ENCODE data around the gene DNER. TPM values are rescaled to one million over a fixed set of nuclear protein-coding genes. Genes with fewer than 3 reads are reported as not detected.

DNER gene
- total RNA-seq, 1 experiment from 2014 or later, result 2.9 TPM

GRCh38 chr2:229620289-229620688 lies 94.1 kb downstream of the DNER start:
- H3K4me1 ChIP-seq (ENCODE audit: control insufficient read depth in 1 of 2, insufficient read depth in 2 of 2, low read length in 2 of 2), result no peaks in the 10 kb centered on the region
- H3K36me3 ChIP-seq (ENCODE audit: control insufficient read depth in 1 of 2, insufficient read depth in 2 of 2, low read length in 2 of 2), result no peaks in the 10 kb centered on the region
- no peaks in the 10 kb centered on the region for H3K79me2 ChIP-seq (ENCODE audit: insufficient read depth, low read length)
- ATAC-seq (no peak), DNase-seq (ENCODE audit: low read depth, low spot score) (no peak)
- H2AFZ ChIP-seq (ENCODE audit: low read depth, low read length, poor library complexity, severe bottlenecking), result no peak overlapping the region
- intact Hi-C loops (cut with micrococcal nuclease), result no loop called here
- RAD21 ChIA-PET (ENCODE audit: low non-redundant PET in 1 of 2, low total read pairs in 2 of 2, uncharacterized antibody in 2 of 2, unreplicated experiment in 2 of 2), result no interaction called here
- no peak overlapping the region for H3K27ac ChIP-seq (ENCODE audit: low read depth, low read length)
- no peaks in the 10 kb centered on the region for H3K9me3 ChIP-seq (ENCODE audit: control insufficient read depth in 1 of 2, insufficient read depth in 1 of 2, low read depth in 1 of 2, low read length in 2 of 2)
- H3K27me3 ChIP-seq (ENCODE audit: insufficient read depth, low read length), result no peaks in the 10 kb centered on the region
- POLR2A ChIA-PET, result no interaction called here
- CTCF ChIA-PET, result no interaction called here
- no peaks in the 10 kb centered on the region for H3K9me2 ChIP-seq (ENCODE audit: insufficient read depth)
- no peaks in the 10 kb centered on the region for H4K20me1 ChIP-seq (ENCODE audit: insufficient read depth)
- H3K9ac ChIP-seq (ENCODE audit: low read length), result no peak overlapping the region
- no TSS peak for BruUV-seq (replicated peaks)
- H3K4me3 ChIP-seq (replicated peaks in 1 of 2; ENCODE audit: low read depth in 1 of 2, low read length in 2 of 2), result no peak overlapping the region
- H3K4me2 ChIP-seq (ENCODE audit: low read length), result no peak overlapping the region
- TF ChIP-seq POLR2AphosphoS5 (IDR thresholded peaks at IDR 0.05; ENCODE audit: low read depth, low read length) (no peak), FOSL1 (IDR thresholded peaks at IDR 0.05; ENCODE audit: low read depth) (no peak), ZNF274 (IDR thresholded peaks at IDR 0.05; ENCODE audit: low read depth, low read length) (no peak), RAD21 (IDR thresholded peaks at IDR 0.05; ENCODE audit: low read depth) (no peak)
- TF ChIP-seq, protein P1, sequence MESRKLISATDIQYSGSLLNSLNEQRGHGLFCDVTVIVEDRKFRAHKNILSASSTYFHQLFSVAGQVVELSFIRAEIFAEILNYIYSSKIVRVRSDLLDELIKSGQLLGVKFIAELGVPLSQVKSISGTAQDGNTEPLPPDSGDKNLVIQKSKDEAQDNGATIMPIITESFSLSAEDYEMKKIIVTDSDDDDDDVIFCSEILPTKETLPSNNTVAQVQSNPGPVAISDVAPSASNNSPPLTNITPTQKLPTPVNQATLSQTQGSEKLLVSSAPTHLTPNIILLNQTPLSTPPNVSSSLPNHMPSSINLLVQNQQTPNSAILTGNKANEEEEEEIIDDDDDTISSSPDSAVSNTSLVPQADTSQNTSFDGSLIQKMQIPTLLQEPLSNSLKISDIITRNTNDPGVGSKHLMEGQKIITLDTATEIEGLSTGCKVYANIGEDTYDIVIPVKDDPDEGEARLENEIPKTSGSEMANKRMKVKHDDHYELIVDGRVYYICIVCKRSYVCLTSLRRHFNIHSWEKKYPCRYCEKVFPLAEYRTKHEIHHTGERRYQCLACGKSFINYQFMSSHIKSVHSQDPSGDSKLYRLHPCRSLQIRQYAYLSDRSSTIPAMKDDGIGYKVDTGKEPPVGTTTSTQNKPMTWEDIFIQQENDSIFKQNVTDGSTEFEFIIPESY (IDR thresholded peaks at IDR 0.05; ENCODE audit: extremely low read depth, insufficient replicate concordance, low read length), result no peak

DNA sequence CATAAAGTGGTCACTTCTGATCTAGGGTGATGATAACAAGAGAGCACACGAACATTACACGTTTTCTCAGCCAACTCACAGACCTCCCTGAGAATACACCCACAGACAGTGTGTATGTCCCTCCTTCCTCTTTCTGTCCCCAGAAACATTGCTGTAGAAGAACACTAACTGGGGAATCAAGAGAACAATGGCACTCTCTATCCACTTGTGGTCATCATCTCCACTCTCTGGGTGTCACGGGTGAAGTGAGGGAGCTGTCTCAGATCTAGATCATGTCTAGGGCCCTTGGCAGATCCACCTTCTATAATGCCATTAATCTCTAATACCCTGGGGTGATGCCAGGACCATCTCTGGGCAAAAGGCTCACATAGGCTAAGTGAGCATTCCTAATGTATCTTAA lies 97.9 kb downstream of the DNER start:
- no peaks in the 10 kb centered on the region for H3K79me2 ChIP-seq (ENCODE audit: insufficient read depth, low read length)
- H3K27ac ChIP-seq (ENCODE audit: low read depth, low read length), result no peak overlapping the region
- H3K9ac ChIP-seq (ENCODE audit: low read length), result no peak overlapping the region
- H3K9me2 ChIP-seq (ENCODE audit: insufficient read depth), result no peaks in the 10 kb centered on the region
- H2AFZ ChIP-seq (ENCODE audit: low read depth, low read length, poor library complexity, severe bottlenecking), result no peak overlapping the region
- CTCF ChIA-PET, result no interaction called here
- POLR2A ChIA-PET, result no interaction called here
- no TSS peak for BruUV-seq (replicated peaks)
- intact Hi-C loops (cut with micrococcal nuclease), result no loop called here
- H3K9me3 ChIP-seq (ENCODE audit: control insufficient read depth in 1 of 2, insufficient read depth in 1 of 2, low read depth in 1 of 2, low read length in 2 of 2), result no peaks in the 10 kb centered on the region
- ATAC-seq, result no peak
- no peak overlapping the region for H3K4me3 ChIP-seq (replicated peaks in 1 of 2; ENCODE audit: low read depth in 1 of 2, low read length in 2 of 2)
- no peak overlapping the region for H3K4me2 ChIP-seq (ENCODE audit: low read length)
- no peaks in the 10 kb centered on the region for H3K4me1 ChIP-seq (ENCODE audit: control insufficient read depth in 1 of 2, insufficient read depth in 2 of 2, low read length in 2 of 2)
- no peak for DNase-seq (ENCODE audit: low read depth, low spot score)
- RAD21 ChIA-PET (ENCODE audit: low non-redundant PET in 1 of 2, low total read pairs in 2 of 2, uncharacterized antibody in 2 of 2, unreplicated experiment in 2 of 2), result no interaction called here
- no peaks in the 10 kb centered on the region for H4K20me1 ChIP-seq (ENCODE audit: insufficient read depth)
- no peaks in the 10 kb centered on the region for H3K36me3 ChIP-seq (ENCODE audit: control insufficient read depth in 1 of 2, insufficient read depth in 2 of 2, low read length in 2 of 2)
- no peaks in the 10 kb centered on the region for H3K27me3 ChIP-seq (ENCODE audit: insufficient read depth, low read length)
- no peak for TF ChIP-seq ZFX (IDR thresholded peaks at IDR 0.05)
- TF ChIP-seq YY1 (IDR thresholded peaks at IDR 0.05; ENCODE audit: extremely low read depth, insufficient replicate concordance, low read depth, low read length), result no peak
- no peak for TF ChIP-seq SIN3A (IDR thresholded peaks at IDR 0.05; ENCODE audit: low read depth)
- TF ChIP-seq TCF7L2 (IDR thresholded peaks at IDR 0.05; ENCODE audit: borderline replicate concordance, extremely low read depth, insufficient read depth, insufficient read length), result no peak
- no peak for TF ChIP-seq CEBPB (IDR thresholded peaks at IDR 0.05; ENCODE audit: low read depth)
- no peak for TF ChIP-seq POLR2A (IDR thresholded peaks at IDR 0.05; ENCODE audit: borderline replicate concordance, extremely low read depth, insufficient read depth, insufficient read length)
- TF ChIP-seq, protein P2, sequence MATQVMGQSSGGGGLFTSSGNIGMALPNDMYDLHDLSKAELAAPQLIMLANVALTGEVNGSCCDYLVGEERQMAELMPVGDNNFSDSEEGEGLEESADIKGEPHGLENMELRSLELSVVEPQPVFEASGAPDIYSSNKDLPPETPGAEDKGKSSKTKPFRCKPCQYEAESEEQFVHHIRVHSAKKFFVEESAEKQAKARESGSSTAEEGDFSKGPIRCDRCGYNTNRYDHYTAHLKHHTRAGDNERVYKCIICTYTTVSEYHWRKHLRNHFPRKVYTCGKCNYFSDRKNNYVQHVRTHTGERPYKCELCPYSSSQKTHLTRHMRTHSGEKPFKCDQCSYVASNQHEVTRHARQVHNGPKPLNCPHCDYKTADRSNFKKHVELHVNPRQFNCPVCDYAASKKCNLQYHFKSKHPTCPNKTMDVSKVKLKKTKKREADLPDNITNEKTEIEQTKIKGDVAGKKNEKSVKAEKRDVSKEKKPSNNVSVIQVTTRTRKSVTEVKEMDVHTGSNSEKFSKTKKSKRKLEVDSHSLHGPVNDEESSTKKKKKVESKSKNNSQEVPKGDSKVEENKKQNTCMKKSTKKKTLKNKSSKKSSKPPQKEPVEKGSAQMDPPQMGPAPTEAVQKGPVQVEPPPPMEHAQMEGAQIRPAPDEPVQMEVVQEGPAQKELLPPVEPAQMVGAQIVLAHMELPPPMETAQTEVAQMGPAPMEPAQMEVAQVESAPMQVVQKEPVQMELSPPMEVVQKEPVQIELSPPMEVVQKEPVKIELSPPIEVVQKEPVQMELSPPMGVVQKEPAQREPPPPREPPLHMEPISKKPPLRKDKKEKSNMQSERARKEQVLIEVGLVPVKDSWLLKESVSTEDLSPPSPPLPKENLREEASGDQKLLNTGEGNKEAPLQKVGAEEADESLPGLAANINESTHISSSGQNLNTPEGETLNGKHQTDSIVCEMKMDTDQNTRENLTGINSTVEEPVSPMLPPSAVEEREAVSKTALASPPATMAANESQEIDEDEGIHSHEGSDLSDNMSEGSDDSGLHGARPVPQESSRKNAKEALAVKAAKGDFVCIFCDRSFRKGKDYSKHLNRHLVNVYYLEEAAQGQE (IDR thresholded peaks at IDR 0.05; ENCODE audit: low read depth), result no peak
- no peak for TF ChIP-seq FOSL1 (IDR thresholded peaks at IDR 0.05; ENCODE audit: low read depth)
- TF ChIP-seq, protein P3, sequence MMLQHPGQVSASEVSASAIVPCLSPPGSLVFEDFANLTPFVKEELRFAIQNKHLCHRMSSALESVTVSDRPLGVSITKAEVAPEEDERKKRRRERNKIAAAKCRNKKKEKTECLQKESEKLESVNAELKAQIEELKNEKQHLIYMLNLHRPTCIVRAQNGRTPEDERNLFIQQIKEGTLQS (IDR thresholded peaks at IDR 0.05), result no peak
- TF ChIP-seq EGR1 (IDR thresholded peaks at IDR 0.05; ENCODE audit: low read depth), result no peak
- no peak for TF ChIP-seq EZH2phosphoT487 (IDR thresholded peaks at IDR 0.05; ENCODE audit: borderline replicate concordance)
- TF ChIP-seq RAD21 (IDR thresholded peaks at IDR 0.05; ENCODE audit: low read depth), result no peak
- TF ChIP-seq ZNF274 (IDR thresholded peaks at IDR 0.05; ENCODE audit: low read depth, low read length), result no peak
- no peak for TF ChIP-seq SRF (IDR thresholded peaks at IDR 0.05; ENCODE audit: low read depth)

Measured in HCT116 (cell line).